GM12878 (cell line): ENCODE data around the gene SMOC1. TPM values are rescaled to one million over a fixed set of nuclear protein-coding genes. Genes with fewer than 3 reads are reported as not detected.

ENCODE experiments used
- ATAC-seq: fragments of 200-7000 bp; cut with Tn5 transposase; 3 replicates; pipeline ENCODE4 v1.9.1; 2020; ENCODE audit warnings: mild to moderate bottlenecking, moderate library complexity
- BruUV-seq: library from RNA; stranded (reverse); fragments of 400-500 nt; replicated peaks from 2 replicates; lab custom pipeline; 2021; lab: Mats Ljungman, UMichigan
- CTCF ChIA-PET: fragments of 300-600 bp; sonication (Branson Sonifier 250); formaldehyde crosslinking; extraction: SDS; loops from one replicate; lab custom pipeline; 2021; ENCODE audit warnings: inconsistent platforms; lab: Yijun Ruan, JAX
- POLR2A ChIA-PET: fragments of 350-600 bp; formaldehyde crosslinking; extraction: SDS; loops from one replicate; lab custom pipeline; 2021; ENCODE audit warnings: inconsistent platforms; lab: Charles Lee
- RAD21 ChIA-PET: fragments of 300-600 bp; sonication (Branson Sonifier 250); formaldehyde crosslinking; loops from one replicate; lab custom pipeline; 2023; ENCODE audit warnings: antibody characterized with exemption; ENCODE audit not compliant: unreplicated experiment; lab: Charles Lee
- SMC1A ChIA-PET: fragments of 300-600 bp; sonication (Branson Sonifier 250); formaldehyde crosslinking; loops from one replicate; lab custom pipeline; 2023; ENCODE audit not compliant: unreplicated experiment, uncharacterized antibody; lab: Charles Lee
- DNase-seq: peaks from one replicate; pipeline ENCODE4 v3.0.0-alpha.2; 2011; ENCODE audit warnings: low read depth, low spot score
- FAIRE-seq: peaks from 3 replicates; lab custom pipeline; 2011; peaks lifted over from hg19 to GRCh38; lab: Jason Lieb, UNC
- H2AFZ ChIP-seq: 2 replicates; pipeline ENCODE4 v1.6.0; 2011; ENCODE audit warnings: low read depth, low read length, control low read depth; ENCODE audit not compliant: control insufficient read depth
- H3K27ac ChIP-seq: 2 replicates; pipeline ENCODE4 v1.5.1; 2011; ENCODE audit warnings: control low read depth; ENCODE audit not compliant: control insufficient read depth, insufficient read depth
- H3K27me3 ChIP-seq, 2 experiments: replicated peaks in 1 of 2; 2 replicates each; pipeline versions ENCODE4 v1.6.0 to v1.6.1; 2011; ENCODE audit warnings: low read length in 1 of 2; ENCODE audit not compliant: control insufficient read depth in 2 of 2, insufficient read depth in 2 of 2
- H3K36me3 ChIP-seq, 2 experiments: 2 replicates each; pipeline ENCODE4 v1.5.1; 2011; ENCODE audit warnings: low read length in 1 of 2; ENCODE audit not compliant: control insufficient read depth in 2 of 2, insufficient read depth in 2 of 2
- H3K4me1 ChIP-seq: 2 replicates; pipeline ENCODE4 v1.6.1; 2011; ENCODE audit warnings: mild to moderate bottlenecking, low read length, moderate library complexity, mixed read lengths; ENCODE audit not compliant: control insufficient read depth, insufficient read depth
- H3K4me2 ChIP-seq: 2 replicates; pipeline ENCODE4 v1.6.0; 2011; ENCODE audit warnings: control low read depth; ENCODE audit not compliant: control insufficient read depth, insufficient read depth
- H3K4me3 ChIP-seq: fragments of 200-600 bp; sonication (generic); 2 replicates; pipeline ENCODE4 v1.5.1; 2016
- H3K79me2 ChIP-seq: 2 replicates; pipeline ENCODE4 v1.6.0; 2011; ENCODE audit warnings: low read length; ENCODE audit not compliant: control insufficient read depth, insufficient read depth
- H3K9ac ChIP-seq: 2 replicates; pipeline ENCODE4 v1.8.0; 2011; ENCODE audit warnings: low read length, control low read depth, mixed read lengths; ENCODE audit not compliant: control insufficient read depth, insufficient read depth
- H3K9me3 ChIP-seq: replicated peaks from 3 replicates; pipeline ENCODE4 v1.5.1; 2011; ENCODE audit warnings: mild to moderate bottlenecking, low read length; ENCODE audit not compliant: control insufficient read depth, insufficient read depth
- H4K20me1 ChIP-seq: 2 replicates; pipeline ENCODE4 v1.6.0; 2011; ENCODE audit not compliant: control insufficient read depth, insufficient read depth
- CHD1 ChIP-seq: IDR thresholded peaks from 2 replicates; pipeline ENCODE4 v1.6.1; 2012; ENCODE audit warnings: low read depth, low read length, improper control_type of control experiment
- NFYA ChIP-seq: IDR thresholded peaks from 2 replicates; pipeline ENCODE4 v1.6.1; 2011; ENCODE audit warnings: low read depth, mild to moderate bottlenecking, low read length, improper control_type of control experiment, borderline replicate concordance
- SP1 ChIP-seq: IDR thresholded peaks from one replicate; pipeline ENCODE4 v1.6.1; 2011; ENCODE audit warnings: low read depth, low read length
- TAF1 ChIP-seq: IDR thresholded peaks from 2 replicates; pipeline ENCODE4 v1.6.1; 2011; ENCODE audit warnings: mild to moderate bottlenecking, low read depth, low read length, borderline replicate concordance
- ZNF24 ChIP-seq: fragments of 450-650 bp; IDR thresholded peaks from 2 replicates; pipeline ENCODE4 v1.6.1; 2017; ENCODE audit warnings: antibody characterized with exemption, mild to moderate bottlenecking
- WGBS: methylation state at CpG from one replicate; pipeline ENCODE4 v1.1.6; 2016; ENCODE audit warnings: low lambda C conversion rate; ENCODE audit not compliant: insufficient replicate concordance, insufficient coverage; ENCODE audit errors: missing lambda C conversion rate; 5-methylcytosine and 5-hydroxymethylcytosine counted together
- in situ Hi-C: fragments of 300-500 bp; cut with MboI; formaldehyde crosslinking; loops from 9 replicates; pipeline ENCODE4 v1.14.3; 2018; ENCODE audit warnings: mixed read lengths
- intact Hi-C: fragments of 100-400 bp; cut with micrococcal nuclease; formaldehyde crosslinking; loops from one replicate; pipeline ENCODE4 v1.14.2; 2022; ENCODE audit not compliant: unreplicated experiment
- polyA plus RNA-seq, 11 experiments: library from polyadenylated mRNA; depleted of rRNA in 4 of 11; unstranded in 6 of 11; stranded (reverse) in 5 of 11; fragments of >200 nt; fragmentation: Nextera tagmentation in 4 of 11; fragmentation: Illumina TruSeq in 1 of 11; extraction: Ambion mirVana in 4 of 11; extraction: Trizol in 1 of 11; gene quantifications; 1 replicate in 1 of 11; 2 replicates in 10 of 11; pipeline versions ENCODE4 v1.2.1 to v1.2.3, GENCODE V29; 2011 to 2016; ENCODE audit warnings: inconsistent platforms in 2 of 11, missing spikeins in 2 of 11, low read depth in 1 of 11
- total RNA-seq, 4 experiments: library from RNA; depleted of rRNA in 3 of 4; stranded (reverse); fragments of >200 nt in 3 of 4; fragmentation: Illumina TruSeq in 1 of 4; extraction: Trizol in 1 of 4; gene quantifications; 2 replicates each; pipeline versions ENCODE4 v1.2.1 to v1.2.3, GENCODE V29; 2013 to 2021

SMOC1 gene
- total and polyA plus RNA-seq, 10 of the 15 experiments (the other 5 are each of a cell fraction or from before 2014, with no cell fraction given): 0.03 to 0.26 (median 0.14) TPM; not detected in 7

- Histone ChIP-seq H3K4me2 (no peak overlapping the region), H4K20me1 (no peaks in the 10 kb centered on the region), H3K27me3 (peaks cover 8 to 9% of the 10 kb centered on the region in 2 experiments), H3K4me3 (no peak overlapping the region), H3K79me2 (no peaks in the 10 kb centered on the region), H3K36me3 (no peaks in the 10 kb centered on the region), H3K9ac (no peak overlapping the region), H3K27ac (no peak overlapping the region), H3K4me1 (no peaks in the 10 kb centered on the region), H2AFZ (no peak overlapping the region), H3K9me3 (no peaks in the 10 kb centered on the region; the same call in 2 of the 3 replicates)
- WGBS: 33% methylated on average over 3 of the region's 3 CpGs
- BruUV-seq: no TSS peak
- TF ChIP-seq NFYA: no peak
- TF ChIP-seq CHD1: no peak
- TF ChIP-seq ZNF24: no peak
- no peak for TF ChIP-seq TAF1
- DNase-seq (no peak), ATAC-seq (no peak), FAIRE-seq (no peak)
- ChIA-PET CTCF (no interaction called here), RAD21 (no interaction called here), SMC1A (no interaction called here), POLR2A (no interaction called here)
- intact Hi-C loops (no loop called here), in situ Hi-C loops (no loop called here)
Observed at GRCh38 chr14:69861025-69861569, 18.1 kb upstream of the SMOC1 start.

DNA sequence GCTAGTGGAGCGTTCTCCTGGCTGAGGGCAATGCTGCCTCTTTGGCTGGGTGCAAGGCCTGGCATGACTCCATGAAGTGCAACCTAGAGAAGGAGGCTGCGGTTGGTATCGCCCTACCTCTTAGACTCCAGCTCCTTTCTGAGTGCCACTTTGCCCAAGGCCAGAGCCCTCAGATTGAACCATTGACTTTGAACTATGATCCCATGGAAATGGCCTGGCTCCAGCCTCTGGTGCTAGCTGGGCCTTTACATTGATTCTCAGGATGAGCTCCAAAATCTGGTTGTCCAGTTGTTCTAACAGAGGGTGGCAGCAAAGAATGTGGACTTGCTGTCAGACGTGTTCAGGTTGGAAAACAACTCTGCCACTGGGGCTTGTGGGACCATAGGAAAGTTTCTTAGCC, 16.1 kb upstream of the SMOC1 start:
- ChIA-PET CTCF (interaction anchor here (0.8 to 1.2 kb wide), 3 partner anchors 9 to 238 kb away, joined by 3 read pairs; no protein-coding TSS in a partner anchor), POLR2A (no interaction called here), RAD21 (no interaction called here), SMC1A (interaction anchor here (1.0 kb wide), 1 partner anchor 150 kb away, joined by 4 read pairs; no protein-coding TSS in a partner anchor)
- no TSS peak for BruUV-seq
- Histone ChIP-seq H3K27me3 (peaks cover 6 to 9% of the 10 kb centered on the region in 2 experiments), H3K9ac (no peak overlapping the region), H3K27ac (no peak overlapping the region), H3K4me2 (no peak overlapping the region), H3K4me1 (no peaks in the 10 kb centered on the region), H3K4me3 (no peak overlapping the region), H2AFZ (no peak overlapping the region), H3K36me3 (no peaks in the 10 kb centered on the region), H4K20me1 (no peaks in the 10 kb centered on the region), H3K79me2 (no peaks in the 10 kb centered on the region), H3K9me3 (no peaks in the 10 kb centered on the region; the same call in 2 of the 3 replicates)
- DNase-seq (no peak), ATAC-seq (no peak), FAIRE-seq (no peak)
- 41% methylated on average over 4 of the region's 4 CpGs for WGBS
- no peak for TF ChIP-seq SP1
- intact Hi-C loops (no loop called here), in situ Hi-C loops (no loop called here)
